ENCODE measurements around the gene NDUFS7.

Gene NDUFS7

DNA sequence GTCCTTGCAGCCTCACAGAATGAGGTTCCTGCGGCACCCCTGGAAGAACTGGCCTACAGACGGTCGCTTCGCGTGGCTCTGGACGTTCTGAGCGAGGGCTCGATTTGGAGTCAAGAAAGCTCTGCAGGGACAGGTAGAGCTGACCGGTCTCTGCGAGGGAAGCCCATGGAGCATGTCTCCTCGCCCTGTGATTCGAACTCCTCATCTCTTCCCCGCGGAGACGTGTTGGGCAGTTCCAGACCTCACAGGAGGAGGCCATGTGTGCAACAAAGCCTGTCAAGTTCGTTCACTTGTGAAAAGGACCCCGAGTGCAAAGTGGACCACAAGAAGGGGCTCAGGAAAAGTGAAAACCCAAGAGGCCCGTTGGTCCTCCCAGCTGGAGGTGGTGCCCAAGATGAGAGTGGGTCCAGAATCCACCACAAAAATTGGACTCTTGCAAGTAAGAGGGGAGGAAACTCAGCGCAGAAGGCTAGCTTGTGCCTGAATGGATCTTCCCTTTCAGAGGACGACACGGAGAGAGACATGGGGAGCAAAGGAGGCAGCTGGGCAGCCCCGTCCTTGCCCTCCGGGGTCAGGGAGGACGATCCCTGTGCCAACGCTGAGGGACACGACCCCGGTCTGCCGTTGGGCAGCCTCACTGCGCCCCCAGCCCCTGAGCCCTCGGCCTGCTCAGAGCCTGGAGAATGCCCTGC, 23.4 kb upstream of the NDUFS7 start:
- Histone ChIP-seq H3K27ac (no peak overlapping the region), H3K27me3 (ENCODE audit: insufficient read depth, low read depth) (no peaks in the 10 kb centered on the region), H3K36me3 (ENCODE audit: insufficient read depth) (no peaks in the 10 kb centered on the region), H3K4me1 (ENCODE audit: low read depth, poor library complexity, severe bottlenecking) (peaks cover 4% of the 10 kb centered on the region), H4K20me1 (ENCODE audit: insufficient read depth) (no peaks in the 10 kb centered on the region), H3K9ac (no peak overlapping the region), H3K79me2 (ENCODE audit: insufficient read depth, low read depth) (peaks cover 5% of the 10 kb centered on the region; the same call in 1 of the 2 replicates), H3K4me3 (IDR thresholded peaks at IDR 0.05; ENCODE audit: insufficient read depth, low read depth, low read length) (no peak overlapping the region), H3K4me2 (no peak overlapping the region), H2AFZ (ENCODE audit: low read depth) (no peak overlapping the region)
- TF ChIP-seq, protein P1, sequence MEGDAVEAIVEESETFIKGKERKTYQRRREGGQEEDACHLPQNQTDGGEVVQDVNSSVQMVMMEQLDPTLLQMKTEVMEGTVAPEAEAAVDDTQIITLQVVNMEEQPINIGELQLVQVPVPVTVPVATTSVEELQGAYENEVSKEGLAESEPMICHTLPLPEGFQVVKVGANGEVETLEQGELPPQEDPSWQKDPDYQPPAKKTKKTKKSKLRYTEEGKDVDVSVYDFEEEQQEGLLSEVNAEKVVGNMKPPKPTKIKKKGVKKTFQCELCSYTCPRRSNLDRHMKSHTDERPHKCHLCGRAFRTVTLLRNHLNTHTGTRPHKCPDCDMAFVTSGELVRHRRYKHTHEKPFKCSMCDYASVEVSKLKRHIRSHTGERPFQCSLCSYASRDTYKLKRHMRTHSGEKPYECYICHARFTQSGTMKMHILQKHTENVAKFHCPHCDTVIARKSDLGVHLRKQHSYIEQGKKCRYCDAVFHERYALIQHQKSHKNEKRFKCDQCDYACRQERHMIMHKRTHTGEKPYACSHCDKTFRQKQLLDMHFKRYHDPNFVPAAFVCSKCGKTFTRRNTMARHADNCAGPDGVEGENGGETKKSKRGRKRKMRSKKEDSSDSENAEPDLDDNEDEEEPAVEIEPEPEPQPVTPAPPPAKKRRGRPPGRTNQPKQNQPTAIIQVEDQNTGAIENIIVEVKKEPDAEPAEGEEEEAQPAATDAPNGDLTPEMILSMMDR (conservative IDR thresholded peaks at IDR 0.05; ENCODE audit: low read depth, low read length) = no peak

DNA sequence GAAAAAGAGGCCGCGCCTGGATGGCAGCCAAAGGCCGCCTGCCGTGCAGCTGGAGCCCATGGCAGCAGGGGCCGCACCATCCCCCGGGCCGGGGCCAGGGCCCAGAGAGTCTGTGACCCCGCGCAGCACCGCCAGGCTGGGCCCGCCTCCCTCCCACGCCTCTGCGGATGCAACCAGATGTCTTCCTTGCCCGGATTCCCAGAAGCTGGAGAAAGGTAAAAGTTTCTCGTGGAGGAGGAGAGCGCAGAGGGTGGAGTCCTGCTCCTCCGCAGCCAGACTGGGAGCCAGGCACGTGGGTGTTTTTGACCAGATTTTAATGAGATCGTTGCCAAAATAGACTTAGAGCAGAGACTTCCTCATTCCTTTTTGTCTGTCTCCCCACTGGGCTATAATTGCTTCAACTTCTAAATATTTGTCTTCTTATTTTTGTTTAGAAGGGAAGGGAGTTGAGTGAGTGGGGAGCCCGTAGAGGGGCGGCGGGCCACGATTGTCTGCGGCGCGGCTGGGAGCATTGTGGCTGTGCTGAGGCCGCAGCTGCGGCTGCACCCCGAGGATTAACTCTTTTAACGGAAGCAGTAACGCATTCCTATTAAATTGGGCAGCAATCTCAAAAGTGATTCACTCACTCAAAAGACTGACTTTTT, 22.8 kb upstream of the NDUFS7 start:
- Histone ChIP-seq H3K36me3 (ENCODE audit: insufficient read depth) (no peaks in the 10 kb centered on the region), H3K4me2 (no peak overlapping the region)

DNA sequence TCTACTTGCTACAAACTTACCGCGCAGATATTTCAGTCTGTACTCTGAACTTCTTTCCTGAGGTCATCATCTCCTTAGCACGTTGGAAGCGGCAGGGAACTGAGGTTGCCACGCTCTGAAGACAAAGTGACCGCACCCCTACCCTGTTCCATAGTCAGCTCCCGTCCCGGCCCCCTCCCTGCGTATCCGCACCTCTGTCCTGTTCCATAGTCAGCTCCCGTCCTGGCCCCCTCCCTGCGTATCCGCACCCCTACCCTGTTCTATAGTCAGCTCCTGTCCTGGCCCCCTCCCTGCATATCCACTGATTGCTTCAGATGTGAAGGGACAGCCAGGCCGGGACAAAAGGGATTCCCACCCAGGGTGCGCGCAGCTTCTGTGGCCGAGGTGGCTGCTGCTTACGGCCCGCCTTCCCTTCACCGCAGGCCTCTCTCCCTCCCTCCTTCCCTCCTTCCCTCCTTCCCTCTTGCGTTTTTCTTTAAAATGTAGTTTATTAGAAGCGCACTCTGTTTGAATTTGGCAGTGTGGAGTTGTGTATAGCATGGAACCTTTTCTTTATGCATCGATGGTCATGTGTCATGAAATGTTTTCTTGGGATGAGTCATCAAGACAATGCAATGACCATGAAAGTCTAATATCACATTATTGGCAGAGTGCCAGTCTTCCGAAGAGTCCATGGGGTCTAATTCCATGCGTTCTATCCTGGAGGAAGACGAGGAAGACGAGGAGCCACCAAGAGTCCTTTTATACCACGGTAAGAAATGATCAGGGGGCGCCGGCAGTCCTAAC, 21.9 kb upstream of the NDUFS7 start:
- H3K27ac ChIP-seq = no peak overlapping the region
- H3K27me3 ChIP-seq (ENCODE audit: insufficient read depth, low read depth) = no peaks in the 10 kb centered on the region
- H3K9ac ChIP-seq = no peak overlapping the region
- H2AFZ ChIP-seq (ENCODE audit: low read depth) = no peak overlapping the region
- TF ChIP-seq, protein P1 (conservative IDR thresholded peaks at IDR 0.05; ENCODE audit: low read depth, low read length) = no peak
- H3K36me3 ChIP-seq (ENCODE audit: insufficient read depth) = no peaks in the 10 kb centered on the region
- H3K4me2 ChIP-seq = no peak overlapping the region
- H3K79me2 ChIP-seq (ENCODE audit: insufficient read depth, low read depth) = no peaks in the 10 kb centered on the region
- H3K4me1 ChIP-seq (ENCODE audit: low read depth, poor library complexity, severe bottlenecking) = no peaks in the 10 kb centered on the region
- H4K20me1 ChIP-seq (ENCODE audit: insufficient read depth) = no peaks in the 10 kb centered on the region
- no peak overlapping the region for H3K4me3 ChIP-seq (IDR thresholded peaks at IDR 0.05; ENCODE audit: insufficient read depth, low read depth, low read length)

More for the DNA sequence above, 22.8 kb upstream of the NDUFS7 start:
- Histone ChIP-seq H3K79me2 (ENCODE audit: insufficient read depth, low read depth) (peaks cover 3% of the 10 kb centered on the region; the same call in 1 of the 2 replicates), H3K4me1 (ENCODE audit: low read depth, poor library complexity, severe bottlenecking) (peaks cover under 1% of the 10 kb centered on the region), H3K27me3 (ENCODE audit: insufficient read depth, low read depth) (no peaks in the 10 kb centered on the region), H3K9ac (no peak overlapping the region), H4K20me1 (ENCODE audit: insufficient read depth) (no peaks in the 10 kb centered on the region), H3K27ac (no peak overlapping the region), H3K4me3 (IDR thresholded peaks at IDR 0.05; ENCODE audit: insufficient read depth, low read depth, low read length) (no peak overlapping the region), H2AFZ (ENCODE audit: low read depth) (no peak overlapping the region)
- TF ChIP-seq, protein P1 (conservative IDR thresholded peaks at IDR 0.05; ENCODE audit: low read depth, low read length) = no peak

DNA sequence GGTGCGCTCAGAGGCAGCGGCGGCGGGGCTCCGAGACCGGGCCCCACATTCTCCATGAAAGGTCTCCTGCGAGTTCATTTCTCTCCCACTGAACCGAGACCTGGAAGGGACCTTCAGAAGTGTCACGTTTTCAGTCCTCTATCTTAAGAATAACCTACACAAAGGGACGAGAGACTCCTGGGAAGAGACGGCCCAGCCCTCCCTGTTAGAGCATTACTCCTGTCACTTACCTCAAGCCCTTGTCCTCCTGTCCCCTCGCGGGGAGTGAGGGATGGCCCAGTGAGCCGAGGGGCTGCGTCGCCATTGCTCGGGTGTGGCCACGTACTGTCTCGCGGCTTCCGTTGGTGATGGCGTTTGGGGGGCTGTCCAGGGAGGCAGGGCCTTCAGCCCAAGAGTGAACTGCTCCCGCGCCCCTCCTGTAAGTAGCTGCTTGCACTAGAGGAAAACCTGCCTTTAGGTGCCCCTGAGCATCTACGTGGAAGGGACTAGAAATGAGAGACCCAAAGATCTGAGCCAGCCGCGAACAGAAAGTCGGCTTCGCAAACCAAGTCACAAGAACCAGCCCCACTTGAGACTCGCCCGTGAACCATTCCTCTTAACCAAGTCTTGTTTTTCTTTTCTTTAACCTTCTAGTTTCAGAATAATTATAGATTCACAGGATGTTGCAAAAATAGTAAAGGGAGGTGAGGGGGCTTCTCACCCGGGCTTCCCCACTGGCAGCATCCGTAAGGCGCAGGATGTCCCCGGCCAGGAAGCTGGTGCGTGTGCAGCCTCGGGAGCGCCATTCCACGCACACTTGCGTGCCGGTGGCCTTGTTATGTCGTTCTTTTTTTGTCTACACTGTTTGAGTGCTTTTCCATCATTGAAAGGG, 21.1 kb upstream of the NDUFS7 start:
- Histone ChIP-seq H3K4me2 (no peak overlapping the region), H3K79me2 (ENCODE audit: insufficient read depth, low read depth) (no peaks in the 10 kb centered on the region), H3K9ac (no peak overlapping the region), H3K36me3 (ENCODE audit: insufficient read depth) (no peaks in the 10 kb centered on the region), H3K27ac (no peak overlapping the region), H3K27me3 (ENCODE audit: insufficient read depth, low read depth) (no peaks in the 10 kb centered on the region), H2AFZ (ENCODE audit: low read depth) (no peak overlapping the region), H3K4me1 (ENCODE audit: low read depth, poor library complexity, severe bottlenecking) (no peaks in the 10 kb centered on the region), H4K20me1 (ENCODE audit: insufficient read depth) (no peaks in the 10 kb centered on the region), H3K4me3 (IDR thresholded peaks at IDR 0.05; ENCODE audit: insufficient read depth, low read depth, low read length) (no peak overlapping the region)
- TF ChIP-seq, protein P1 (conservative IDR thresholded peaks at IDR 0.05; ENCODE audit: low read depth, low read length) = no peak
